SW 1271 (cell line): ENCODE data around the gene EOGT.

Experiments used
- DNase-seq, 2 experiments: peaks; one replicate each; lab custom pipeline; 2025; lab: John Stamatoyannopoulos, UW

EOGT gene

GRCh38 chr3:68963376-68963775 lies 50.1 kb downstream of the EOGT start:
- no peak for DNase-seq

- no peak for DNase-seq
Observed at GRCh38 chr3:68958932-68959331, 54.6 kb downstream of the EOGT start.

- no peak for DNase-seq
Observed at GRCh38 chr3:68957895-68958294, 55.6 kb downstream of the EOGT start.

- DNase-seq, result no peak
Observed at GRCh38 chr3:68953816-68954444, 59.6 kb downstream of the EOGT start.

- no peak for DNase-seq
Observed at GRCh38 chr3:68945225-68945624, 68.3 kb downstream of the EOGT start.

- DNase-seq, result no peak
Observed at GRCh38 chr3:68943753-68944500, 69.6 kb downstream of the EOGT start.

- no peak for DNase-seq
Observed at GRCh38 chr3:68941055-68941454, 72.4 kb downstream of the EOGT start.

- no peak for DNase-seq
Observed at GRCh38 chr3:68936856-68937255, 76.6 kb downstream of the EOGT start.

- no peak for DNase-seq
Observed at GRCh38 chr3:68935778-68936177, 77.7 kb downstream of the EOGT start.

- no peak for DNase-seq
Observed at GRCh38 chr3:68931406-68932149, 81.9 kb downstream of the EOGT start.
